Panc1 (cell line): ENCODE data around the gene RUSF1.

Source experiments
- CTCF ChIP-seq: fragments of 450-650 bp; IDR thresholded peaks from 2 replicates; pipeline ENCODE4 v1.5.1; 2017; ENCODE audit warnings: mild to moderate bottlenecking
- POLR2AphosphoS5 ChIP-seq: IDR thresholded peaks from 2 replicates; pipeline ENCODE4 v1.6.1; 2012; ENCODE audit warnings: mild to moderate bottlenecking, low read depth, low read length, moderate library complexity
- REST ChIP-seq, 2 experiments: IDR thresholded peaks; 2 replicates each; pipeline ENCODE4 v1.6.1; 2011 to 2012; ENCODE audit warnings: low read depth in 2 of 2, control low read depth in 1 of 2, low read length in 1 of 2, mild to moderate bottlenecking in 1 of 2, moderate library complexity in 1 of 2; ENCODE audit not compliant: insufficient read depth in 1 of 2
- SIN3A ChIP-seq: IDR thresholded peaks from 2 replicates; pipeline ENCODE4 v1.6.1; 2012; ENCODE audit warnings: low read depth, mild to moderate bottlenecking, low read length, moderate library complexity, borderline replicate concordance; ENCODE audit not compliant: insufficient read depth

GRCh38 chr16:31502981-31503380, 5.2 kb downstream of the RUSF1 start:
- TF ChIP-seq SIN3A (no peak), CTCF (no peak), REST (IDR thresholded peaks at IDR 0.05; ENCODE audit: insufficient read depth in 1 of 2, low read depth in 2 of 2, low read length in 1 of 2) (no peak), POLR2AphosphoS5 (no peak)
